A549 (cell line): Measurements from ENCODE around the gene C19orf25. TPM values are rescaled to one million over a fixed set of nuclear protein-coding genes. Genes with fewer than 3 reads are reported as not detected.

Experiments used
- ATAC-seq, 2 experiments: fragments of 200-7000 bp in 1 of 2; fragments of >200 bp in 1 of 2; cut with Nextera tagmentation in 1 of 2; cut with Tn5 transposase in 1 of 2; 3 replicates each; pipeline versions ENCODE4 v1.8.0 to v1.9.1; 2018 to 2020; ENCODE audit warnings: mild to moderate bottlenecking in 1 of 2, moderate library complexity in 1 of 2
- CTCF ChIA-PET: fragments of 300-600 bp; sonication (Branson Sonifier 250); formaldehyde crosslinking; extraction: SDS; loops from one replicate; lab custom pipeline; 2021; ENCODE audit warnings: antibody characterized with exemption, inconsistent platforms; lab: Yijun Ruan, JAX
- POLR2A ChIA-PET: fragments of 350-600 bp; formaldehyde crosslinking; extraction: SDS; loops from one replicate; lab custom pipeline; 2021; ENCODE audit warnings: antibody characterized with exemption, inconsistent platforms; lab: Yijun Ruan, JAX
- DNase-seq, 2 experiments: peaks; one replicate each; pipeline versions ENCODE4 v3.0.0 to v3.0.0-alpha.2; 2011 to 2016; ENCODE audit warnings: low read depth in 1 of 2, low spot score in 1 of 2
- FAIRE-seq: peaks from 2 replicates; lab custom pipeline; 2011; peaks lifted over from hg19 to GRCh38; lab: Jason Lieb, UNC
- H3K27ac ChIP-seq, 2 experiments: fragments of >200 bp; sonication (Bioruptor Twin); formaldehyde crosslinking; 3 replicates each; pipeline ENCODE4 v1.5.1; 2016 to 2017
- H3K4me1 ChIP-seq: fragments of >200 bp; sonication (Bioruptor Twin); formaldehyde crosslinking; 3 replicates; pipeline ENCODE4 v1.6.1; 2016
- H3K4me2 ChIP-seq: fragments of >200 bp; sonication (Bioruptor Twin); formaldehyde crosslinking; 3 replicates; pipeline ENCODE4 v1.6.1; 2016
- H3K4me3 ChIP-seq: fragments of >200 bp; sonication (Bioruptor Twin); formaldehyde crosslinking; 3 replicates; pipeline ENCODE4 v1.5.1; 2016
- H3K9me3 ChIP-seq: fragments of >200 bp; sonication (Bioruptor Twin); formaldehyde crosslinking; 3 replicates; pipeline ENCODE4 v1.6.1; 2016
- CBX2 ChIP-seq: fragments of 200-600 bp; sonication (generic); IDR thresholded peaks from 2 replicates; pipeline ENCODE4 v1.6.1; 2016; ENCODE audit warnings: low read depth, mild to moderate bottlenecking, borderline replicate concordance
- CEBPB ChIP-seq, 2 experiments: fragments of >200 bp in 1 of 2; sonication (Bioruptor Twin) in 1 of 2; formaldehyde crosslinking in 1 of 2; IDR thresholded peaks; 2 replicates each; pipeline ENCODE4 v1.6.1; 2012 to 2016
- CHD2 ChIP-seq: fragments of 150-350 bp; IDR thresholded peaks from 2 replicates; pipeline ENCODE4 v1.6.1; 2014; ENCODE audit warnings: low read length; ENCODE audit not compliant: partially characterized antibody
- HEYL ChIP-seq: fragments of 250-450 bp; sonication (Bioruptor Pico); IDR thresholded peaks from 2 replicates; pipeline ENCODE4 v1.8.0; 2021; ENCODE audit warnings: mild to moderate bottlenecking, moderate library complexity
- JUN ChIP-seq, 2 experiments: fragments of >200 bp; sonication (Bioruptor Twin); formaldehyde crosslinking; IDR thresholded peaks; 2 replicates in 1 of 2; 3 replicates in 1 of 2; pipeline ENCODE4 v1.6.1; 2016 to 2017
- MAZ ChIP-seq: fragments of 150-350 bp; IDR thresholded peaks from 2 replicates; pipeline ENCODE4 v1.6.1; 2014; ENCODE audit warnings: antibody characterized with exemption, low read depth, low read length, borderline replicate concordance
- MYC ChIP-seq: IDR thresholded peaks from 2 replicates; pipeline ENCODE4 v1.6.1; 2012; ENCODE audit warnings: mild to moderate bottlenecking, inconsistent platforms, low read length, improper control_type of control experiment, borderline replicate concordance
- RARB ChIP-seq: fragments of 250-450 bp; sonication (Bioruptor Pico); IDR thresholded peaks from 2 replicates; pipeline ENCODE4 v1.8.0; 2021; ENCODE audit warnings: mild to moderate bottlenecking, moderate library complexity
- RNF2 ChIP-seq: fragments of 200-600 bp; sonication (generic); IDR thresholded peaks from 2 replicates; pipeline ENCODE4 v1.6.1; 2016; ENCODE audit warnings: low read depth, mild to moderate bottlenecking, antibody characterized with exemption, moderate library complexity, borderline replicate concordance
- TFCP2L1 ChIP-seq: fragments of 250-450 bp; sonication (Bioruptor Pico); IDR thresholded peaks from 2 replicates; pipeline ENCODE4 v1.5.0; 2021; ENCODE audit warnings: mild to moderate bottlenecking
- ZFP36 ChIP-seq: fragments of 450-650 bp; IDR thresholded peaks from 2 replicates; pipeline ENCODE4 v1.6.1; 2014; ENCODE audit warnings: borderline replicate concordance; ENCODE audit not compliant: partially characterized antibody
- ZNF302 ChIP-seq: fragments of 250-450 bp; sonication (Bioruptor Pico); IDR thresholded peaks from 2 replicates; pipeline ENCODE4 v1.9.0; 2021; ENCODE audit warnings: inconsistent platforms, mild to moderate bottlenecking, moderate library complexity
- ZSCAN20 ChIP-seq: fragments of 250-450 bp; sonication (Bioruptor Pico); IDR thresholded peaks from 2 replicates; pipeline ENCODE4 v1.8.0; 2022; ENCODE audit warnings: mild to moderate bottlenecking, moderate library complexity
- WGBS: methylation state at CpG from one replicate; pipeline ENCODE4 v1.1.6; 2017; ENCODE audit errors: missing lambda C conversion rate; 5-methylcytosine and 5-hydroxymethylcytosine counted together
- polyA plus RNA-seq, 4 experiments: library from polyadenylated mRNA; depleted of rRNA in 3 of 4; stranded (reverse); fragments of >200 nt; fragmentation: RNase III in 1 of 4; extraction: RNeasy Plus Mini Kit Qiagen cat#74134 plus additional on column Dnase treatment in 1 of 4; gene quantifications; 2 replicates in 3 of 4; 3 replicates in 1 of 4; pipeline ENCODE4 v1.2.3, GENCODE V29; 2011 to 2017
- TF ChIP-seq, protein P1 (sequence below): fragments of >200 bp; sonication (Bioruptor Twin); formaldehyde crosslinking; IDR thresholded peaks from 3 replicates; pipeline ENCODE4 v1.5.1; 2016
- TF ChIP-seq, protein P2 (sequence below): fragments of 250-450 bp; sonication (Bioruptor Pico); IDR thresholded peaks from 2 replicates; pipeline ENCODE4 v1.5.0; 2021; ENCODE audit warnings: mild to moderate bottlenecking, moderate library complexity, borderline replicate concordance
- TF ChIP-seq, protein P3 (sequence below): fragments of >200 bp; sonication (Bioruptor Twin); formaldehyde crosslinking; IDR thresholded peaks from 2 replicates; pipeline ENCODE4 v1.6.1; 2016

C19orf25 gene
- polyA plus RNA-seq, 2 of the 4 experiments (the other 2 are of a cell fraction) = 8.2 to 20.7 TPM

DNA sequence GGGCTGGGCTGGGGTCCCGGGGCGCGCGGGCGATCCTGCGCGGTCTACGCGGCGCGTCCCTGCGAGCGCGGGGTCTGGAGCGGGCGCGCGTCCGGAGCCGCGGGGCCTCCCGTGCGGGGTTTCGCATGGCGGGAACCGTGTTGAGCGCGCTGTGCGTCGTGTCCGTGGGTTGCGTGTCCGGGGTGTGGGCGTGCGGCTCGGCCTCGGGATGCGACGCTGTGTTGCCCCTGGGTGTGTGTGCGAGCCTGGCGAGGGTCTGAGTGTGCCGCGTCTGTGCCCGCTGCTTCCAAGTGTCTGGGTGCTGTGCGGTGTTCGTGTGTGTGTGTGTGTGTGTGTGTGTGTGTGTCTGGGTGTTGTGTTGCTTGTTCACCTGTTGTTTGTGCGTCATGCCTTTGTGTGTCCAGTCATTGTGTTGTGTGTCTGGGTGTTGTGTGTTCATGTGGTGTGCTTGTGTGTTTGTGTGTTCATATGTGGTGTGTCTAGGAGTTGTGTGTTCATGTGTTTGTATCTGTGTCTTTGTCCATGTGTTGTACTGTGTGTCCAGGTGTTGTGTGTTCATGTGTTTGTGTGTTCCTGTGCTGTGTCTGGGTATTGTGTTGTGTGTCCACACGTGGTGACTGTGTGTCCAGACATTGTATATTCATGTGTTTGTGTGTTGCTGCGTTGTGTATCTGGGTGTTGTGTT lies 45.4 kb upstream of the C19orf25 start:
- peak in 1 of 2 experiments; percentile 31 for DNase-seq
- Histone ChIP-seq H3K27ac (no peak overlapping the region), H3K4me1 (no peaks in the 10 kb centered on the region), H3K4me2 (peak overlapping the region; percentile 30; the same call in 1 of the 3 replicates), H3K4me3 (no peak overlapping the region), H3K9me3 (no peaks in the 10 kb centered on the region)
- 25% methylated on average over 2 of the region's 49 CpGs for WGBS
- CTCF ChIA-PET = interaction anchor here (1.1 kb wide), 1 partner anchor 22 kb away, joined by 5 read pairs; no protein-coding TSS in a partner anchor
- TF ChIP-seq CEBPB (IDR thresholded peaks at IDR 0.05) = no peak
- TF ChIP-seq CHD2 = no peak
- TF ChIP-seq, all 56 proteins: peak for 0
- POLR2A ChIA-PET = no interaction called here
- no peak for ATAC-seq
- FAIRE-seq = no peak

DNA sequence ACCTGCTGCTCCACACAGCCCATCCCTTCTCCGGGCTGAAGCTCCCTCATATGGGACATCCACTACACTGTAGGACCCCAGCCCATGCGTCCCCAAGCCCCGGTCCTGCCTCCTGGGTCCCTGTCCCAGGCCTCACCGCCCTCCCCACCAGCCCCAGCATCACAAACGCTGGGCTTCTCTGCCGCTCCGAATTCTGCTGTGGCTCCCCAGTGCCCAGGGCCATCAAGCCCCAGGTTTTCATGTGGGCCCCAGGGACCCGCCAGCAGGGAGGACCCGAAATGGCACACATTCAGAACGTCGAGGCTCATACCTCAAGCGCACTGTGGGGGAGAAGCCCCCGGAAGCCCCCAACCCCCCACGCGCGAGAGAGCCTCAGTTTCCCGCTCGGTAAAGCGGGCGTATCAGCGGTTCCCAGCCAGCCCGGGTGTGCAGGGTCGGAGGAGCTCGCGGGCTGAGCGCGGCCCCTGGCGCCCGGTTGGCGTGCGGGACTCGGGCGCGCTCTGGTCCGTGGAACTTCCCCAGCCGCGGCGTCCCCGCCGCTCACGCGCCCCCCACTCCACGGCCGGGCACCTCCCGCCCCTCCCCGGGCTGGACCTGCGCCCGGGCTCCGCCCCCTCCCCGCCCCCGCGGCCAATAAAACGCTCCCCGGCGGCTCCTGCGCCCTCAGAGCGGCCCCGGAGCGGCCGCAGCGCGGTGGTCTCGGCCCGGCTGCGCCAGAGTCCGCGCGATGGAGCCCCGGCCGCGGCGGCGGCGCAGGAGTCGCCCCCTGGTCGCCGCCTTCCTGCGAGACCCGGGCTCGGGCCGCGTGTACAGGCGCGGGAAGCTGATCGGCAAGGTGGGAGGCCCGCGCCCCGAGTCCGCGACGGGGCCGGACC lies 44.6 kb upstream of the C19orf25 start, which contains the start of gene PLK5:
Gene PLK5 (plus strand): TSS at position 666 of the 875 bp plus-strand sequence. CDS start 2,920 bp downstream, outside the sequence.
- Histone ChIP-seq H3K9me3 (no peaks in the 10 kb centered on the region), H3K4me2 (peak within 1 kb of the TSS; percentile 30; the same call in 1 of the 3 replicates), H3K4me3 (no peak within 1 kb of the TSS), H3K4me1 (no peaks in the 10 kb centered on the region), H3K27ac (no peak within 1 kb of the TSS)
- no peak for DNase-seq
- no peak for FAIRE-seq
- ATAC-seq = no peak
- POLR2A ChIA-PET = no interaction called here
- CTCF ChIA-PET = interaction anchor here (1.0 to 1.7 kb wide), 2 partner anchors 23 to 78 kb away, joined by 3 to 7 read pairs; no protein-coding TSS in a partner anchor
- whole genome bisulfite sequencing = 85% methylated on average over 20 of the region's 92 CpGs
- TF ChIP-seq ZSCAN20 (CRISPR knock-in tag) = no peak
- no peak for TF ChIP-seq RNF2
- TF ChIP-seq MAZ = no peak
- TF ChIP-seq JUN (IDR thresholded peaks at IDR 0.05) = no peak
- TF ChIP-seq ZNF302 (CRISPR knock-in tag) = no peak
- TF ChIP-seq, protein P1, sequence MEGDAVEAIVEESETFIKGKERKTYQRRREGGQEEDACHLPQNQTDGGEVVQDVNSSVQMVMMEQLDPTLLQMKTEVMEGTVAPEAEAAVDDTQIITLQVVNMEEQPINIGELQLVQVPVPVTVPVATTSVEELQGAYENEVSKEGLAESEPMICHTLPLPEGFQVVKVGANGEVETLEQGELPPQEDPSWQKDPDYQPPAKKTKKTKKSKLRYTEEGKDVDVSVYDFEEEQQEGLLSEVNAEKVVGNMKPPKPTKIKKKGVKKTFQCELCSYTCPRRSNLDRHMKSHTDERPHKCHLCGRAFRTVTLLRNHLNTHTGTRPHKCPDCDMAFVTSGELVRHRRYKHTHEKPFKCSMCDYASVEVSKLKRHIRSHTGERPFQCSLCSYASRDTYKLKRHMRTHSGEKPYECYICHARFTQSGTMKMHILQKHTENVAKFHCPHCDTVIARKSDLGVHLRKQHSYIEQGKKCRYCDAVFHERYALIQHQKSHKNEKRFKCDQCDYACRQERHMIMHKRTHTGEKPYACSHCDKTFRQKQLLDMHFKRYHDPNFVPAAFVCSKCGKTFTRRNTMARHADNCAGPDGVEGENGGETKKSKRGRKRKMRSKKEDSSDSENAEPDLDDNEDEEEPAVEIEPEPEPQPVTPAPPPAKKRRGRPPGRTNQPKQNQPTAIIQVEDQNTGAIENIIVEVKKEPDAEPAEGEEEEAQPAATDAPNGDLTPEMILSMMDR = no peak
- TF ChIP-seq CBX2 = no peak
- TF ChIP-seq, protein P2, sequence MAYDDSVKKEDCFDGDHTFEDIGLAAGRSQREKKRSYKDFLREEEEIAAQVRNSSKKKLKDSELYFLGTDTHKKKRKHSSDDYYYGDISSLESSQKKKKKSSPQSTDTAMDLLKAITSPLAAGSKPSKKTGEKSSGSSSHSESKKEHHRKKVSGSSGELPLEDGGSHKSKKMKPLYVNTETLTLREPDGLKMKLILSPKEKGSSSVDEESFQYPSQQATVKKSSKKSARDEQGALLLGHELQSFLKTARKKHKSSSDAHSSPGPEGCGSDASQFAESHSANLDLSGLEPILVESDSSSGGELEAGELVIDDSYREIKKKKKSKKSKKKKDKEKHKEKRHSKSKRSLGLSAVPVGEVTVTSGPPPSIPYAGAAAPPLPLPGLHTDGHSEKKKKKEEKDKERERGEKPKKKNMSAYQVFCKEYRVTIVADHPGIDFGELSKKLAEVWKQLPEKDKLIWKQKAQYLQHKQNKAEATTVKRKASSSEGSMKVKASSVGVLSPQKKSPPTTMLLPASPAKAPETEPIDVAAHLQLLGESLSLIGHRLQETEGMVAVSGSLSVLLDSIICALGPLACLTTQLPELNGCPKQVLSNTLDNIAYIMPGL (CRISPR knock-in tag) = no peak
- TF ChIP-seq HEYL = no peak
- no peak for TF ChIP-seq MYC
- no peak for TF ChIP-seq TFCP2L1 (CRISPR knock-in tag)
- TF ChIP-seq ZFP36 = no peak

DNA sequence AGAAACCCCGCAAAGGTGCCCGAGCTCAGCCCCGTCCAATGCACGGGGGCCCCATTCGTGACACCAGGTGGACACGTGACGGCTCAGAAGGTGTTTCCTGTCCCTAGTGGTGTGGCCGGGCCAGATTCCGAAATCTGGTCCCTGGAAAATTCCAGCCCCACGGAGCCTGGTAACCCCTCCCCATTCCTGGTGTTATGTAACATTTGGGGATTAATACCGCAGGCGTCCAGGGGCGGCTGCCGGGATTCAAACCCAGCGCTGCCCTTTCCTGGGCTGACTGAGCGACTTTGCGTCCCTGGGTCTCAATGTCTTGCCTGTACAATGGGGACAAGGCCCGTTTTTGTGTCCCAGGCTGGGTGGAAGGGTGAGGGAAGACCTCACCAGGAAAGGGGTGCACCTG lies 43.8 kb upstream of the C19orf25 start:
- TF ChIP-seq RARB (CRISPR knock-in tag) = no peak
- TF ChIP-seq, protein P3, sequence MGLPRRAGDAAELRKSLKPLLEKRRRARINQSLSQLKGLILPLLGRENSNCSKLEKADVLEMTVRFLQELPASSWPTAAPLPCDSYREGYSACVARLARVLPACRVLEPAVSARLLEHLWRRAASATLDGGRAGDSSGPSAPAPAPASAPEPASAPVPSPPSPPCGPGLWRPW = no peak
- Histone ChIP-seq H3K4me1 (no peaks in the 10 kb centered on the region), H3K9me3 (no peaks in the 10 kb centered on the region), H3K4me3 (no peak overlapping the region), H3K27ac (no peak overlapping the region), H3K4me2 (no peak overlapping the region)
- FAIRE-seq (no peak), ATAC-seq (no peak), DNase-seq (no peak)
- POLR2A ChIA-PET = no interaction called here
- WGBS = 38% methylated on average over 4 of the region's 18 CpGs
- CTCF ChIA-PET = interaction anchor here (1.0 to 1.7 kb wide), 2 partner anchors 24 to 77 kb away, joined by 3 to 7 read pairs; no protein-coding TSS in a partner anchor
